Peyer's patch (tissue), 4 donors: ENCODE data around the gene SPG11.

ENCODE experiments used
- CTCF ChIP-seq, 6 experiments: fragments of 450-650 bp in 4 of 6; fragments of 200-600 bp in 2 of 6; sonication (generic) in 1 of 6; IDR thresholded peaks; one replicate each; pipeline ENCODE4 v1.5.1; 2017 to 2019; ENCODE audit warnings: antibody characterized with exemption in 6 of 6, mild to moderate bottlenecking in 3 of 6, moderate library complexity in 1 of 6
- POLR2A ChIP-seq, 2 donors: fragments of 450-650 bp; IDR thresholded peaks; one replicate each; pipeline ENCODE4 v1.5.1; 2017; ENCODE audit warnings: antibody characterized with exemption in 2 of 2, mild to moderate bottlenecking in 2 of 2, moderate library complexity in 2 of 2

GRCh38 chr15:44550734-44551133, 112.7 kb downstream of the SPG11 start:
- TF ChIP-seq POLR2A (IDR thresholded peaks at IDR 0.05): no peak
- no peak for TF ChIP-seq CTCF (IDR thresholded peaks at IDR 0.05)
